SK-N-SH (cell line): ENCODE results near the gene PHACTR2. TPM values are rescaled to one million over a fixed set of nuclear protein-coding genes. Genes with fewer than 3 reads are reported as not detected.

Experiments
- CTCF ChIA-PET: fragments of 300-600, 350-600 bp; formaldehyde crosslinking; extraction: SDS; loops from one replicate; lab custom pipeline; 2021; lab: Yijun Ruan, JAX
- POLR2A ChIA-PET: fragments of 350-600 bp; sonication (Branson Sonifier 250); formaldehyde crosslinking; extraction: SDS; loops from one replicate; lab custom pipeline; 2020; ENCODE audit warnings: antibody characterized with exemption, inconsistent platforms; lab: Yijun Ruan, JAX
- DNase-seq: peaks from one replicate; pipeline ENCODE4 v3.0.0; 2012
- H2AFZ ChIP-seq: fragments of 200-600 bp; sonication (generic); 2 replicates; pipeline ENCODE4 v1.8.1; 2016; ENCODE audit warnings: antibody characterized with exemption, mild to moderate bottlenecking, low read depth
- H3F3A ChIP-seq: fragments of 200-600 bp; sonication (generic); replicated peaks from 2 replicates; pipeline ENCODE3; 2016; ENCODE audit warnings: antibody characterized with exemption, mild to moderate bottlenecking; ENCODE audit not compliant: insufficient read depth
- H3K27ac ChIP-seq, 2 experiments: fragments of 200-500 bp in 1 of 2; fragments of 200-600 bp in 1 of 2; sonication (Bioruptor generic) in 1 of 2; sonication (generic), shearing (Covaris generic) in 1 of 2; 2 replicates each; pipeline versions ENCODE4 v1.5.1 to v1.6.1; 2014 to 2016; ENCODE audit warnings: low read depth in 2 of 2, inconsistent platforms in 1 of 2, low read length in 1 of 2, mild to moderate bottlenecking in 1 of 2, mixed read lengths in 1 of 2
- H3K27me3 ChIP-seq: fragments of 200-600 bp; sonication (generic), shearing (Covaris generic); 2 replicates; pipeline ENCODE4 v1.6.1; 2016; ENCODE audit warnings: mixed run types; ENCODE audit not compliant: insufficient read depth
- H3K36me3 ChIP-seq, 2 experiments: fragments of 200-500 bp in 1 of 2; fragments of 200-600 bp in 1 of 2; sonication (Bioruptor generic) in 1 of 2; sonication (generic) in 1 of 2; replicated peaks in 1 of 2; 2 replicates each; pipeline versions ENCODE3 to v1.5.1; 2014 to 2016; ENCODE audit warnings: low read length in 1 of 2, mild to moderate bottlenecking in 1 of 2; ENCODE audit not compliant: insufficient read depth in 2 of 2, control insufficient read depth in 1 of 2
- H3K4me1 ChIP-seq, 2 experiments: fragments of 200-500 bp in 1 of 2; fragments of 200-600 bp in 1 of 2; sonication (Bioruptor generic) in 1 of 2; sonication (generic), shearing (Covaris generic) in 1 of 2; 2 replicates each; pipeline versions ENCODE4 v1.5.1 to v1.6.1; 2014 to 2016; ENCODE audit warnings: low read depth in 1 of 2, low read length in 1 of 2, mixed run types in 1 of 2; ENCODE audit not compliant: insufficient read depth in 2 of 2, control insufficient read depth in 1 of 2
- H3K4me2 ChIP-seq: fragments of 200-600 bp; sonication (generic), shearing (Covaris generic); 2 replicates; pipeline ENCODE4 v1.6.1; 2017; ENCODE audit warnings: mixed run types
- H3K4me3 ChIP-seq, 2 experiments: fragments of 200-500 bp in 1 of 2; fragments of 200-600 bp in 1 of 2; sonication (Bioruptor generic) in 1 of 2; sonication (generic), shearing (Covaris generic) in 1 of 2; 2 replicates each; pipeline versions ENCODE4 v1.5.1 to v1.8.1; 2014 to 2016; ENCODE audit warnings: low read depth in 2 of 2, inconsistent platforms in 1 of 2, low read length in 1 of 2, mild to moderate bottlenecking in 1 of 2, mixed read lengths in 1 of 2, moderate library complexity in 1 of 2
- H3K79me2 ChIP-seq: fragments of 200-600 bp; sonication (generic); 2 replicates; pipeline ENCODE4 v1.8.1; 2017; ENCODE audit warnings: mild to moderate bottlenecking; ENCODE audit not compliant: insufficient read depth
- H3K9ac ChIP-seq: fragments of 200-600 bp; sonication (generic); 2 replicates; pipeline ENCODE4 v1.6.1; 2017; ENCODE audit warnings: mixed run types
- H3K9me2 ChIP-seq: fragments of 200-600 bp; sonication (generic); 2 replicates; pipeline ENCODE4 v1.6.1; 2017; ENCODE audit warnings: mixed run types
- H3K9me3 ChIP-seq: fragments of 200-600 bp; sonication (generic); 2 replicates; pipeline ENCODE4 v1.6.1; 2017; ENCODE audit warnings: mixed run types, mild to moderate bottlenecking, moderate library complexity
- H4K20me1 ChIP-seq: fragments of 200-600 bp; sonication (generic); 2 replicates; pipeline ENCODE4 v1.6.1; 2017; ENCODE audit warnings: mild to moderate bottlenecking, mixed run types; ENCODE audit not compliant: insufficient read depth
- ELF1 ChIP-seq: IDR thresholded peaks from 2 replicates; pipeline ENCODE4 v1.4.0; 2012
- EP300 ChIP-seq, 2 experiments: IDR thresholded peaks; 2 replicates each; pipeline versions ENCODE4 v1.4.0 to v1.6.1; 2012; ENCODE audit warnings: borderline replicate concordance in 1 of 2, low read depth in 1 of 2, low read length in 1 of 2
- FOSL2 ChIP-seq: IDR thresholded peaks from 2 replicates; pipeline ENCODE4 v1.4.0; 2012; ENCODE audit warnings: low read depth, mild to moderate bottlenecking, moderate library complexity, borderline replicate concordance
- FOXJ3 ChIP-seq: sonication (generic); formaldehyde crosslinking; IDR thresholded peaks from 2 replicates; pipeline ENCODE4 v1.5.1; 2020; ENCODE audit warnings: mild to moderate bottlenecking, missing genetic modification reagents
- FOXM1 ChIP-seq: IDR thresholded peaks from 2 replicates; pipeline ENCODE4 v1.4.0; 2012; ENCODE audit warnings: low read depth, mild to moderate bottlenecking
- GABPA ChIP-seq: IDR thresholded peaks from 2 replicates; pipeline ENCODE4 v1.4.0; 2012; ENCODE audit warnings: low read depth, mild to moderate bottlenecking
- NFIC ChIP-seq: IDR thresholded peaks from 2 replicates; pipeline ENCODE4 v1.4.0; 2012; ENCODE audit warnings: borderline replicate concordance
- NRF1 ChIP-seq: IDR thresholded peaks from 2 replicates; pipeline ENCODE4 v1.6.1; 2012; ENCODE audit warnings: low read depth, mild to moderate bottlenecking, low read length
- RAD21 ChIP-seq: IDR thresholded peaks from 2 replicates; pipeline ENCODE4 v1.6.1; 2012; ENCODE audit warnings: mild to moderate bottlenecking, low read length
- RCOR1 ChIP-seq: fragments of 150-350 bp; IDR thresholded peaks from 2 replicates; pipeline ENCODE4 v1.6.1; 2017; ENCODE audit warnings: antibody characterized with exemption, low read length
- REST ChIP-seq: IDR thresholded peaks from 2 replicates; pipeline ENCODE4 v1.6.1; 2012; ENCODE audit warnings: mild to moderate bottlenecking, low read depth, low read length, moderate library complexity
- RFX5 ChIP-seq: IDR thresholded peaks from 2 replicates; pipeline ENCODE4 v1.6.1; 2012; ENCODE audit warnings: mild to moderate bottlenecking, improper control_type of control experiment, low read length
- SIN3A ChIP-seq: IDR thresholded peaks from 2 replicates; pipeline ENCODE4 v1.6.1; 2012; ENCODE audit warnings: low read depth, mild to moderate bottlenecking, low read length, moderate library complexity, borderline replicate concordance
- TCF12 ChIP-seq: IDR thresholded peaks from 2 replicates; pipeline ENCODE4 v1.4.0; 2012
- TEAD4 ChIP-seq: IDR thresholded peaks from 2 replicates; pipeline ENCODE4 v1.4.0; 2012; ENCODE audit warnings: mild to moderate bottlenecking, borderline replicate concordance; ENCODE audit not compliant: insufficient read depth
- USF2 ChIP-seq: fragments of 150-350 bp; IDR thresholded peaks from 2 replicates; pipeline ENCODE4 v1.6.1; 2017; ENCODE audit warnings: antibody characterized with exemption, low read length, low read depth, borderline replicate concordance
- YY1 ChIP-seq: IDR thresholded peaks from 2 replicates; pipeline ENCODE4 v1.4.0; 2012; ENCODE audit warnings: low read depth, mild to moderate bottlenecking
- ZBTB33 ChIP-seq: IDR thresholded peaks from 2 replicates; pipeline ENCODE4 v1.4.0; 2012; ENCODE audit warnings: low read depth, borderline replicate concordance
- WGBS: methylation state at CpG from one replicate; pipeline ENCODE4 v1.1.6; 2017; ENCODE audit warnings: low lambda C conversion rate; 5-methylcytosine and 5-hydroxymethylcytosine counted together
- polyA plus RNA-seq, 3 experiments: library from polyadenylated mRNA; depleted of rRNA; stranded (reverse); fragments of >200 nt; gene quantifications; 2 replicates each; pipeline ENCODE4 v1.2.3, GENCODE V29; 2012
- TF ChIP-seq, protein P1 (sequence below): IDR thresholded peaks from 2 replicates; pipeline ENCODE4; 2012
- TF ChIP-seq, protein P2 (sequence below): IDR thresholded peaks from 2 replicates; pipeline ENCODE4 v1.4.0; 2012; ENCODE audit warnings: low read depth

The PHACTR2 gene
- polyA plus RNA-seq, 1 of the 3 experiments (the other 2 are of a cell fraction), result 5.0 TPM

- H4K20me1 ChIP-seq, result no peaks in the 10 kb centered on the region
- peaks cover 0 to 3% of the 10 kb centered on the region in 2 experiments; a peak in 2 of 4 replicates for H3K4me1 ChIP-seq
- ChIA-PET POLR2A (interaction anchor here (1.1 kb wide), 1 partner anchor 163 kb away, joined by 3 read pairs; no protein-coding TSS in a partner anchor), CTCF (interaction anchor here (1.0 to 2.3 kb wide), 2 partner anchors 169 to 269 kb away, joined by 4 to 15 read pairs; no protein-coding TSS in a partner anchor)
- H3K9me2 ChIP-seq, result no peaks in the 10 kb centered on the region
- H3K4me3 ChIP-seq, result peak overlapping the region; percentile 83 to 97
- H3K79me2 ChIP-seq, result peaks cover 55% of the 10 kb centered on the region
- H3F3A ChIP-seq, result no peaks in the 10 kb centered on the region
- H3K27me3 ChIP-seq, result no peaks in the 10 kb centered on the region
- H3K9ac ChIP-seq, result peak overlapping the region; percentile 97
- 1% methylated on average over 4 of the region's 4 CpGs for WGBS
- no peak overlapping the region; the same call in 1 of the 2 replicates for H2AFZ ChIP-seq
- no peaks in the 10 kb centered on the region for H3K9me3 ChIP-seq
- peak overlapping the region; percentile 81 to 86; a peak in 3 of 4 replicates for H3K27ac ChIP-seq
- peak overlapping the region; percentile 87 for H3K4me2 ChIP-seq
- no peak for TF ChIP-seq TEAD4
- TF ChIP-seq NFIC, result no peak
- no peak for TF ChIP-seq FOXJ3
- TF ChIP-seq SIN3A, result no peak
- no peak for TF ChIP-seq FOXM1
- no peak for TF ChIP-seq TCF12
- no peak for TF ChIP-seq NRF1
- TF ChIP-seq, protein P1, sequence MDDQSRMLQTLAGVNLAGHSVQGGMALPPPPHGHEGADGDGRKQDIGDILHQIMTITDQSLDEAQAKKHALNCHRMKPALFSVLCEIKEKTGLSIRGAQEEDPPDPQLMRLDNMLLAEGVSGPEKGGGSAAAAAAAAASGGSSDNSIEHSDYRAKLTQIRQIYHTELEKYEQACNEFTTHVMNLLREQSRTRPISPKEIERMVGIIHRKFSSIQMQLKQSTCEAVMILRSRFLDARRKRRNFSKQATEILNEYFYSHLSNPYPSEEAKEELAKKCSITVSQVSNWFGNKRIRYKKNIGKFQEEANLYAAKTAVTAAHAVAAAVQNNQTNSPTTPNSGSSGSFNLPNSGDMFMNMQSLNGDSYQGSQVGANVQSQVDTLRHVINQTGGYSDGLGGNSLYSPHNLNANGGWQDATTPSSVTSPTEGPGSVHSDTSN, result no peak
- TF ChIP-seq GABPA, result no peak
- TF ChIP-seq RAD21, result no peak
- TF ChIP-seq FOSL2, result no peak
- TF ChIP-seq RCOR1, result no peak
- TF ChIP-seq REST, result no peak
- TF ChIP-seq ZBTB33, result no peak
- no peak for TF ChIP-seq YY1
- no peak for TF ChIP-seq USF2
- TF ChIP-seq ELF1, result no peak
- TF ChIP-seq RFX5, result no peak
- TF ChIP-seq EP300 (IDR thresholded peaks at IDR 0.05; ENCODE audit: borderline replicate concordance in 1 of 2, low read depth in 1 of 2, low read length in 1 of 2), result no peak
- TF ChIP-seq, protein P2, sequence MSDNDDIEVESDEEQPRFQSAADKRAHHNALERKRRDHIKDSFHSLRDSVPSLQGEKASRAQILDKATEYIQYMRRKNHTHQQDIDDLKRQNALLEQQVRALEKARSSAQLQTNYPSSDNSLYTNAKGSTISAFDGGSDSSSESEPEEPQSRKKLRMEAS, result no peak
- H3K36me3 ChIP-seq, result peaks cover 39 to 44% of the 10 kb centered on the region in 2 experiments
- DNase-seq, result peak; percentile 11
Observed at GRCh38 chr6:143844006-143844405, 166.2 kb downstream of the PHACTR2 start.
